NCI-H82 (cell line): Measurements from ENCODE around the gene NGLY1.

Experiments
- DNase-seq: peaks from one replicate; lab custom pipeline; 2025; lab: John Stamatoyannopoulos, UW

NGLY1 gene

GRCh38 chr3:25782938-25783660 is at the start of gene NGLY1:
Gene NGLY1, minus strand, starts transcription at chr3:25783443. Its CDS starts 53 bp downstream, at chr3:25783390.
- peak; percentile 77 for DNase-seq

- DNase-seq = peak; percentile 69
Measured at GRCh38 chr3:25831578-25831977, 48.3 kb upstream of the NGLY1 start.

- peak; percentile 80 for DNase-seq
Measured at GRCh38 chr3:25830373-25831280, 47.4 kb upstream of the NGLY1 start.

- no peak for DNase-seq
Measured at GRCh38 chr3:25826510-25826909, 43.3 kb upstream of the NGLY1 start.

GRCh38 chr3:25823314-25823713 is 40.1 kb upstream of the NGLY1 start:
- DNase-seq = no peak

GRCh38 chr3:25821746-25822573 is 38.7 kb upstream of the NGLY1 start:
- DNase-seq = peak; percentile 3

- DNase-seq = no peak
Measured at GRCh38 chr3:25820816-25821486, 37.7 kb upstream of the NGLY1 start.

GRCh38 chr3:25820366-25820765 is 37.1 kb upstream of the NGLY1 start:
- DNase-seq = no peak

- no peak for DNase-seq
Measured at GRCh38 chr3:25818335-25818734, 35.1 kb upstream of the NGLY1 start.

- DNase-seq = no peak
Measured at GRCh38 chr3:25817638-25818037, 34.4 kb upstream of the NGLY1 start.

- no peak for DNase-seq
Measured at GRCh38 chr3:25817107-25817506, 33.9 kb upstream of the NGLY1 start.

GRCh38 chr3:25812644-25813043 is 29.4 kb upstream of the NGLY1 start:
- no peak for DNase-seq

GRCh38 chr3:25804676-25805075 is 21.4 kb upstream of the NGLY1 start:
- DNase-seq = peak; percentile 21

GRCh38 chr3:25803833-25804232 is 20.6 kb upstream of the NGLY1 start:
- DNase-seq = no peak

GRCh38 chr3:25801786-25802185 is 18.5 kb upstream of the NGLY1 start:
- DNase-seq = no peak

- DNase-seq = peak; percentile 91
Measured at GRCh38 chr3:25789596-25790556, 6.6 kb upstream of the NGLY1 start, which contains the start of gene OXSM. Gene OXSM, plus strand, starts transcription at chr3:25790090. Its CDS starts 931 bp downstream, at chr3:25791021.

- no peak for DNase-seq
Measured at GRCh38 chr3:25789209-25789595, 6.0 kb upstream of the NGLY1 start.

- peak; percentile 7 for DNase-seq
Measured at GRCh38 chr3:25787689-25788088, 4.4 kb upstream of the NGLY1 start.

GRCh38 chr3:25785826-25786225 is 2.6 kb upstream of the NGLY1 start:
- DNase-seq = no peak

- DNase-seq = no peak
Measured at GRCh38 chr3:25784971-25785370, 1.7 kb upstream of the NGLY1 start.
